ENCODE results near the gene ZNF133. TPM values are rescaled to one million over a fixed set of nuclear protein-coding genes. Genes with fewer than 3 reads are reported as not detected.

ZNF133 gene
- polyA plus RNA-seq, 2 donors, result 10.8 to 15.6 TPM

DNA sequence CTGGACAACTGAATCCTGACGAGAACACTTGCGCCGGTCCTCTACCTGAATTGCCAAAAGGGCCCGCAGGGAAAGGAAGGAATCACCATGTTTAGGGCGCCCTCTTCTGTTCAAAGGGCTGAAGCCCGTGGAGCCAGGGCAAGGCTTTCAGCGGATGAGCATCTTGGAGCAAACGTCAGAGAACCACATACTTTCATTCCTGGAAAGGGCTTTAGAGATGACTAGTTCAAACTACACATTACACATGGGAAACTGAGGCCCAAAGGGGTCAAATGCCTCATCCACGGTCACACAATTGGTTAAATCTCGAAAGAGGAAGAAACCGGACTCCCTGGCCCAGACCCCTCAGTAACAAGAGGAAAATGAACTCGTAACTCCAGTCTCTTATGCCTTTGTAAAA lies 11.5 kb upstream of the ZNF133 start:
- Histone ChIP-seq H3K4me1 (ENCODE audit: control insufficient read depth in 2 of 2, insufficient read depth in 2 of 2, low read length in 1 of 2) (no peaks in the 10 kb centered on the region), H3K36me3 (ENCODE audit: control insufficient read depth in 2 of 2, insufficient read depth in 2 of 2, low read length in 1 of 2) (no peaks in the 10 kb centered on the region), H3K9me3 (ENCODE audit: control insufficient read depth in 2 of 2, insufficient read depth in 1 of 2, low read depth in 1 of 2, low read length in 1 of 2) (no peaks in the 10 kb centered on the region), H3K4me3 (ENCODE audit: low read depth in 1 of 2, low read length in 2 of 2) (no peak overlapping the region), H3K27ac (ENCODE audit: low read depth in 2 of 2, low read length in 1 of 2) (no peak overlapping the region), H3K27me3 (ENCODE audit: control insufficient read depth in 1 of 2, insufficient read depth in 2 of 2, low read length in 2 of 2) (no peaks in the 10 kb centered on the region)
- WGBS, 2 donors, result 17 to 19% methylated on average over 12 of the region's 12 CpGs

- H3K4me1 ChIP-seq (ENCODE audit: control insufficient read depth in 2 of 2, insufficient read depth in 2 of 2, low read length in 1 of 2), result no peaks in the 10 kb centered on the region
- H3K27ac ChIP-seq (ENCODE audit: low read depth in 2 of 2, low read length in 1 of 2), result no peak overlapping the region
Measured at GRCh38 chr20:18279242-18279641, 9.1 kb upstream of the ZNF133 start.

DNA sequence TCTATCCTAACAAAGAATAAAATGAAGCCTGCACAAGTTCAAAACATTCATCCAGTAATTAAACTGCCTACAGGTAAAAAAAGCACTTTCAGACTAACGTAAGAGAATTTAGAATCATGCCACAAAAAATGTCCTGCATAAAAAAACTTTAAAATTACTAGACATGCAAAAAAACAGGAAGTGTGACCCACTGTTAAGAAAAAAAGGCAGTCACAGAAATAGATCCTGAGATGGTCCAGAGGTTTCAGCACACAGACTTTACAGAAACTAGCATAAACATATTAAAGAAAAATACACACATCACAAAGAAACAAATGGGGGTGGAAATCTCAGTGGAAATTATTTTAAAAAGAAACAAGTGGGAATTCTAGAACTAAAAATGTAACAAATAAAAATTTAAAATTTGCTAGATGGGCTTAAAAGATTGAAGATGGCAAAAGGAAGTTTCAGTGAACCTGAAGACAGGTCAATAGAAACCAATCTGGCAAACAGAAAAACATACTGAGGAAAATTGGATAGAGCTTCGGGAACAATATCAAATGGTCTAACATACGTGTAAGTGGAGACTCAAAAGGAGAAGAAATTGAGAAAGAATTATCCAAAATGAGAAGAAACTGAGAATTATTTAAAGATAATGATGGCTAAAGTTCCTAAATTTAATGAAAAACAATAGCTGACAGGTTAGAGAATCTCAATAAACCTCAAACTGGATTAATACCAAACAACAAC lies 3.4 kb upstream of the ZNF133 start:
- H3K36me3 ChIP-seq (ENCODE audit: control insufficient read depth in 2 of 2, insufficient read depth in 2 of 2, low read length in 1 of 2), result no peaks in the 10 kb centered on the region
- 80 to 87% methylated on average over 3 of the region's 3 CpGs for WGBS, 2 donors
- peaks cover 0 to 6% of the 10 kb centered on the region in 2 donors for H3K9me3 ChIP-seq (ENCODE audit: control insufficient read depth in 2 of 2, insufficient read depth in 1 of 2, low read depth in 1 of 2, low read length in 1 of 2)
- H3K27ac ChIP-seq (ENCODE audit: low read depth in 2 of 2, low read length in 1 of 2), result no peak overlapping the region
- peaks cover 3 to 4% of the 10 kb centered on the region in 2 donors for H3K4me1 ChIP-seq (ENCODE audit: control insufficient read depth in 2 of 2, insufficient read depth in 2 of 2, low read length in 1 of 2)
- no peak overlapping the region for H3K4me3 ChIP-seq (ENCODE audit: low read depth in 1 of 2, low read length in 2 of 2)
- peaks cover 0 to 5% of the 10 kb centered on the region in 2 donors for H3K27me3 ChIP-seq (ENCODE audit: control insufficient read depth in 1 of 2, insufficient read depth in 2 of 2, low read length in 2 of 2)

More at GRCh38 chr20:18279242-18279641, 9.1 kb upstream of the ZNF133 start:
- Histone ChIP-seq H3K27me3 (ENCODE audit: control insufficient read depth in 1 of 2, insufficient read depth in 2 of 2, low read length in 2 of 2) (peaks cover 0 to 2% of the 10 kb centered on the region in 2 donors), H3K36me3 (ENCODE audit: control insufficient read depth in 2 of 2, insufficient read depth in 2 of 2, low read length in 1 of 2) (no peaks in the 10 kb centered on the region), H3K4me3 (ENCODE audit: low read depth in 1 of 2, low read length in 2 of 2) (no peak overlapping the region), H3K9me3 (ENCODE audit: control insufficient read depth in 2 of 2, insufficient read depth in 1 of 2, low read depth in 1 of 2, low read length in 1 of 2) (peaks cover 0 to 1% of the 10 kb centered on the region in 2 donors)
- 68 to 85% methylated on average over 2 of the region's 2 CpGs for WGBS, 2 donors

GRCh38 chr20:18287546-18287914 lies 797 bp upstream of the ZNF133 start:
- Histone ChIP-seq H3K27ac (ENCODE audit: low read depth in 2 of 2, low read length in 1 of 2) (peak overlapping the region; percentile 90 to 97), H3K4me3 (ENCODE audit: low read depth in 1 of 2, low read length in 2 of 2) (peak overlapping the region; percentile 86 to 92), H3K27me3 (ENCODE audit: control insufficient read depth in 1 of 2, insufficient read depth in 2 of 2, low read length in 2 of 2) (peaks cover 0 to 5% of the 10 kb centered on the region in 2 donors), H3K4me1 (ENCODE audit: control insufficient read depth in 2 of 2, insufficient read depth in 2 of 2, low read length in 1 of 2) (peaks cover 3 to 4% of the 10 kb centered on the region in 2 donors), H3K9me3 (ENCODE audit: control insufficient read depth in 2 of 2, insufficient read depth in 1 of 2, low read depth in 1 of 2, low read length in 1 of 2) (peaks cover 0 to 6% of the 10 kb centered on the region in 2 donors), H3K36me3 (ENCODE audit: control insufficient read depth in 2 of 2, insufficient read depth in 2 of 2, low read length in 1 of 2) (peaks cover 0 to 5% of the 10 kb centered on the region in 2 donors)
- WGBS, 2 donors, result 10 to 16% methylated on average over 11 of the region's 11 CpGs

GRCh38 chr20:18288749-18289267 lies 481 bp downstream of the ZNF133 start:
- H3K27ac ChIP-seq (ENCODE audit: low read depth in 2 of 2, low read length in 1 of 2), result peak overlapping the region; percentile 90 to 97
- H3K27me3 ChIP-seq (ENCODE audit: control insufficient read depth in 1 of 2, insufficient read depth in 2 of 2, low read length in 2 of 2), result peaks cover 0 to 3% of the 10 kb centered on the region in 2 donors
- peak overlapping the region; percentile 86 to 92 for H3K4me3 ChIP-seq (ENCODE audit: low read depth in 1 of 2, low read length in 2 of 2)
- H3K36me3 ChIP-seq (ENCODE audit: control insufficient read depth in 2 of 2, insufficient read depth in 2 of 2, low read length in 1 of 2), result peaks cover 0 to 8% of the 10 kb centered on the region in 2 donors
- WGBS, 2 donors, result 3 to 5% methylated on average over 19 of the region's 19 CpGs
- peaks cover 0 to 6% of the 10 kb centered on the region in 2 donors for H3K9me3 ChIP-seq (ENCODE audit: control insufficient read depth in 2 of 2, insufficient read depth in 1 of 2, low read depth in 1 of 2, low read length in 1 of 2)
- peaks cover 3 to 4% of the 10 kb centered on the region in 2 donors for H3K4me1 ChIP-seq (ENCODE audit: control insufficient read depth in 2 of 2, insufficient read depth in 2 of 2, low read length in 1 of 2)

- peaks cover 3 to 4% of the 10 kb centered on the region in 2 donors for H3K4me1 ChIP-seq (ENCODE audit: control insufficient read depth in 2 of 2, insufficient read depth in 2 of 2, low read length in 1 of 2)
- H3K9me3 ChIP-seq (ENCODE audit: control insufficient read depth in 2 of 2, insufficient read depth in 1 of 2, low read depth in 1 of 2, low read length in 1 of 2), result peaks cover 0 to 4% of the 10 kb centered on the region in 2 donors
- 76 to 78% methylated on average over 6 of the region's 6 CpGs for WGBS, 2 donors
- peaks cover 0 to 8% of the 10 kb centered on the region in 2 donors for H3K36me3 ChIP-seq (ENCODE audit: control insufficient read depth in 2 of 2, insufficient read depth in 2 of 2, low read length in 1 of 2)
- H3K27ac ChIP-seq (ENCODE audit: low read depth in 2 of 2, low read length in 1 of 2), result no peak overlapping the region
- peak overlapping the region; percentile 86 to 92 for H3K4me3 ChIP-seq (ENCODE audit: low read depth in 1 of 2, low read length in 2 of 2)
- H3K27me3 ChIP-seq (ENCODE audit: control insufficient read depth in 1 of 2, insufficient read depth in 2 of 2, low read length in 2 of 2), result peaks cover 0 to 3% of the 10 kb centered on the region in 2 donors
Measured at GRCh38 chr20:18289306-18289705, 979 bp downstream of the ZNF133 start.

GRCh38 chr20:18299364-18299763 lies 11.0 kb downstream of the ZNF133 start:
- H3K9me3 ChIP-seq (ENCODE audit: control insufficient read depth in 2 of 2, insufficient read depth in 1 of 2, low read depth in 1 of 2, low read length in 1 of 2), result no peaks in the 10 kb centered on the region
- H3K36me3 ChIP-seq (ENCODE audit: control insufficient read depth in 2 of 2, insufficient read depth in 2 of 2, low read length in 1 of 2), result no peaks in the 10 kb centered on the region
- no peak overlapping the region for H3K27ac ChIP-seq (ENCODE audit: low read depth in 2 of 2, low read length in 1 of 2)
- no peak overlapping the region for H3K4me3 ChIP-seq (ENCODE audit: low read depth in 1 of 2, low read length in 2 of 2)
- no peaks in the 10 kb centered on the region for H3K27me3 ChIP-seq (ENCODE audit: control insufficient read depth in 1 of 2, insufficient read depth in 2 of 2, low read length in 2 of 2)
- H3K4me1 ChIP-seq (ENCODE audit: control insufficient read depth in 2 of 2, insufficient read depth in 2 of 2, low read length in 1 of 2), result no peaks in the 10 kb centered on the region
- 98% methylated on average over 3 of the region's 3 CpGs for WGBS, 2 donors

DNA sequence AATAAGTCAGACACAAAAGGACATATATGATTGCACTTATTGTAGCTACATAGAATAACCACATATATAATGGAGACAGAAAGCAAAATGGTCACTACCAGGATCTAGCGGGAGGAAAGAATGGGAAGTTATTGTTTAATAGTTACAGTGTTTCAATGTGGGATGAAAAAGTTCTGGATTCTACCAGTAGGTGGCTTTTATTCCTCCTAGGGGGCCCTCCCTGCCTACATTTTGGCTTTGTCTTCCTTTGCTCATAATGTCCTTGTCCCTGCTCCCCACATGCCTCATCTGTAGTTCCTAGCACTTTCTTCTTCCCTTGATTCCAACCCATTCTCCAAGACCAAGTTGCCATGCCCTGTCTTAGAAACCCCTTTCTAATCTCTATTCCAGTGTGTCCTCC lies 16.3 kb downstream of the ZNF133 start:
- no peaks in the 10 kb centered on the region for H3K4me1 ChIP-seq (ENCODE audit: control insufficient read depth in 2 of 2, insufficient read depth in 2 of 2, low read length in 1 of 2)
- H3K27me3 ChIP-seq (ENCODE audit: control insufficient read depth in 1 of 2, insufficient read depth in 2 of 2, low read length in 2 of 2), result no peaks in the 10 kb centered on the region
- WGBS, 2 donors, result 87 to 100% methylated on average over 1 of the region's 1 CpG
- peaks cover 6 to 9% of the 10 kb centered on the region in 2 donors for H3K36me3 ChIP-seq (ENCODE audit: control insufficient read depth in 2 of 2, insufficient read depth in 2 of 2, low read length in 1 of 2)
- no peaks in the 10 kb centered on the region for H3K9me3 ChIP-seq (ENCODE audit: control insufficient read depth in 2 of 2, insufficient read depth in 1 of 2, low read depth in 1 of 2, low read length in 1 of 2)
- H3K27ac ChIP-seq (ENCODE audit: low read depth in 2 of 2, low read length in 1 of 2), result no peak overlapping the region
- no peak overlapping the region for H3K4me3 ChIP-seq (ENCODE audit: low read depth in 1 of 2, low read length in 2 of 2)

DNA sequence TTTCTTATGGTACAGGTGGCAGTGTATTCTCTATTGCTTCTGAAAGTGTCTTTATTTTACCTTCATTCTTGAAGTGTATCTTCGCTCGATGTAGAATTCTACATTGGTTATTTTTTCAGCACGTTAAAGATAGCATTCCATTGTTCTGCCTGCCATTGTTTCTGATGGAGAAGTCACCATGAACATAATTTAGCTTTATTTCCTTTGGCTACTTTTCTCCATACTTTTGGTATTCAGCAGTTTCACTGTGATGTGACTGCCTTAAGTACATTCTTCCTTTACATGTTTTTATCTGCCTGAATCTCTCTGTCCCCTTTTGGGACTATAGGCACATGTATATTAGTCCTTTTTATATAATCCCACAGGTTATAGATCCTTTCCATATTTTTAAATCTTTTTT lies 19.0 kb downstream of the ZNF133 start:
- peaks cover 6 to 9% of the 10 kb centered on the region in 2 donors for H3K36me3 ChIP-seq (ENCODE audit: control insufficient read depth in 2 of 2, insufficient read depth in 2 of 2, low read length in 1 of 2)
- no peaks in the 10 kb centered on the region for H3K4me1 ChIP-seq (ENCODE audit: control insufficient read depth in 2 of 2, insufficient read depth in 2 of 2, low read length in 1 of 2)
- H3K27me3 ChIP-seq (ENCODE audit: control insufficient read depth in 1 of 2, insufficient read depth in 2 of 2, low read length in 2 of 2), result no peaks in the 10 kb centered on the region
- 87 to 90% methylated on average over 3 of the region's 3 CpGs for WGBS, 2 donors
- no peak overlapping the region for H3K27ac ChIP-seq (ENCODE audit: low read depth in 2 of 2, low read length in 1 of 2)
- no peak overlapping the region for H3K4me3 ChIP-seq (ENCODE audit: low read depth in 1 of 2, low read length in 2 of 2)
- H3K9me3 ChIP-seq (ENCODE audit: control insufficient read depth in 2 of 2, insufficient read depth in 1 of 2, low read depth in 1 of 2, low read length in 1 of 2), result no peaks in the 10 kb centered on the region

DNA sequence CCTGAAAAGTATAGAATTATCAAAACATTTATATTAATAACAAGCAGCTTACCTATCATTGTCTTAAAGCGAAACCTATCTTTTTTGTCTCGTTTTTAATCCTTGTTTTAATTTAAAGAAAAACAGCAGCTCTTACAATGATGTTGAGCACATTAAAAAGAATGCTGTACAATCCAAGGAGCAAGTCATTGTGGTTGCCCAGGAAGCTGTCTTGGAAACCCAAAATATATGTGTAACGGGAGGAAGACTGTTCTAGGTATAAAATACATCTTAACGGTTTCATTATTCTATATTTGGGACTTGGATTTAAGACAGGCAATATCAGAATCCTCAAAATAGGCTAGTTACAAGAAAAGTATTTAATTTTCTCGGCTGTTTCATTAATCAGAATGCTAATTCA lies 21.7 kb downstream of the ZNF133 start:
- 87 to 93% methylated on average over 5 of the region's 5 CpGs for WGBS, 2 donors
- Histone ChIP-seq H3K9me3 (ENCODE audit: control insufficient read depth in 2 of 2, insufficient read depth in 1 of 2, low read depth in 1 of 2, low read length in 1 of 2) (no peaks in the 10 kb centered on the region), H3K4me1 (ENCODE audit: control insufficient read depth in 2 of 2, insufficient read depth in 2 of 2, low read length in 1 of 2) (peaks cover 0 to 1% of the 10 kb centered on the region in 2 donors), H3K27ac (ENCODE audit: low read depth in 2 of 2, low read length in 1 of 2) (no peak overlapping the region), H3K27me3 (ENCODE audit: control insufficient read depth in 1 of 2, insufficient read depth in 2 of 2, low read length in 2 of 2) (no peaks in the 10 kb centered on the region), H3K4me3 (ENCODE audit: low read depth in 1 of 2, low read length in 2 of 2) (no peak overlapping the region), H3K36me3 (ENCODE audit: control insufficient read depth in 2 of 2, insufficient read depth in 2 of 2, low read length in 1 of 2) (peaks cover 7 to 11% of the 10 kb centered on the region in 2 donors)

Measured in esophagus (tissue), 2 donors.